CD4-positive, alpha-beta T cell treated with Interleukin-4 for 4 hours (primary cell): ENCODE results near the gene INVS.
"Not testable (repeated sequence)": the region's sequence is repeated elsewhere in the genome, so short reads cannot be mapped to it uniquely, and the experiment has no call there.

Source experiments
- DNase-seq: peaks from one replicate; pipeline ENCODE4 v3.0.0-alpha.2; 2020

The INVS gene, protein sequence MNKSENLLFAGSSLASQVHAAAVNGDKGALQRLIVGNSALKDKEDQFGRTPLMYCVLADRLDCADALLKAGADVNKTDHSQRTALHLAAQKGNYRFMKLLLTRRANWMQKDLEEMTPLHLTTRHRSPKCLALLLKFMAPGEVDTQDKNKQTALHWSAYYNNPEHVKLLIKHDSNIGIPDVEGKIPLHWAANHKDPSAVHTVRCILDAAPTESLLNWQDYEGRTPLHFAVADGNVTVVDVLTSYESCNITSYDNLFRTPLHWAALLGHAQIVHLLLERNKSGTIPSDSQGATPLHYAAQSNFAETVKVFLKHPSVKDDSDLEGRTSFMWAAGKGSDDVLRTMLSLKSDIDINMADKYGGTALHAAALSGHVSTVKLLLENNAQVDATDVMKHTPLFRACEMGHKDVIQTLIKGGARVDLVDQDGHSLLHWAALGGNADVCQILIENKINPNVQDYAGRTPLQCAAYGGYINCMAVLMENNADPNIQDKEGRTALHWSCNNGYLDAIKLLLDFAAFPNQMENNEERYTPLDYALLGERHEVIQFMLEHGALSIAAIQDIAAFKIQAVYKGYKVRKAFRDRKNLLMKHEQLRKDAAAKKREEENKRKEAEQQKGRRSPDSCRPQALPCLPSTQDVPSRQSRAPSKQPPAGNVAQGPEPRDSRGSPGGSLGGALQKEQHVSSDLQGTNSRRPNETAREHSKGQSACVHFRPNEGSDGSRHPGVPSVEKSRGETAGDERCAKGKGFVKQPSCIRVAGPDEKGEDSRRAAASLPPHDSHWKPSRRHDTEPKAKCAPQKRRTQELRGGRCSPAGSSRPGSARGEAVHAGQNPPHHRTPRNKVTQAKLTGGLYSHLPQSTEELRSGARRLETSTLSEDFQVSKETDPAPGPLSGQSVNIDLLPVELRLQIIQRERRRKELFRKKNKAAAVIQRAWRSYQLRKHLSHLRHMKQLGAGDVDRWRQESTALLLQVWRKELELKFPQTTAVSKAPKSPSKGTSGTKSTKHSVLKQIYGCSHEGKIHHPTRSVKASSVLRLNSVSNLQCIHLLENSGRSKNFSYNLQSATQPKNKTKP

DNA sequence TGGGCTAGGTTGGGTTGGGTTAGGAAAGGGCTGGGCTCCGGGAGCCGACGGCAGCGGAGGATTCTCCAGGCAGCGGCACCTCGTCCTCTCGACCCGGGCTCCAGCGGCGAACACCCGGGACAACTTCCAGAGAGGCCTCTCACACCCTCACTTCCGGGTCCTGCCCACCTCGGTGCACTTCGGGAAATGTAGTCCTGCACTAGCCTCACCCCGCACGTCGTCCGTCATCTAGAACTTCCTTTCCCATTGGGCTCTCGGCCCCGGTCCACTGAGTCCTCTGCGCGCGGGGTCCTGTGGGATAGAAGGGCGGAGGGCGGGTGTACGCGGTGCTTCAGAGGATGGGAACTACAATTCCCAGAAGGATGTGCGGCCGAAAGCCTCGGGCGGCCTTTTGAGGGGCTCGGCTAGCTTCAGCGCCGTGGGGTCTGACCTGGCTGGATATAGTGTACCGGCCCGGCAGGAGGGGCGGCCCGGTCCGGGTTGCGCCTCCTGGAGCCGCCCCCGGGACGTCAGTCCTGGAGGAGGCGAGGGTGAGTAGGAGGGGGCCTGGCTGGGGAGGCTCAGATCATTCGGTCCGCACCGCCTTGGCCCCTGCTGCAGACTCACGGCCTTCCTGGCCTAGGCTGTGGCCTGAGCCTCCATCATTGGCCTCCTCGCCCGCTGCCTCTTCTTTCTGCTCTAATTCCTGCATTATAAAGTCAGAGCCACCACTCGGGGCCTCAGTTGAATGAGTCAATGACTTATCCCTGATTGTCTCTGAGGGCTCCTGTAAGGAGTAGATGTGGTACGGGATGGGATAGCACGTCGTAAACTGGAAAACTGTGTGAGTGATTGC, at the start of gene INVS, which contains the start of gene ERP44:
Gene INVS, plus strand, starts transcription at position 357 of the 835 bp plus-strand sequence. CDS start 5,279 bp downstream, outside the sequence.
Gene ERP44, minus strand, starts transcription at position 114 of the 835 bp plus-strand sequence. CDS start 160 bp downstream, outside the sequence.
- DNase-seq: peak; percentile 98

DNA sequence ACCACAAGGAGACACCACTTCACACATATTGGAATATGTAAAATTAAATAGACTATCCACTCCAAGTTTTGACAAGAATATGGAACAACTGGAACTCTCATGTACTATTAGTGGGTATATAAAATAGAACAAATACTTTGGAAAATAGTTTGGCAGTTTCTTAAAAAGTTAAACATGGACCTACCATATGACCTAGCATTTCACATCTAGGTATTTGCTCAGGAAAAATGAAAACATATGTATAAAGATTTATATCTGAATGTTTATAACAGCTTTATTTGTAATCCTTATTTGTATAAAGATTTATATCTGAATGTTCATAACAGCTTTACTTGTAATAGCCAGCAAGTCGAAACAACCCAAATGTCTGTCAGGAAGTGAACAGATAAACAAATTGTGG, 49.5 kb upstream of the INVS start:
- no peak for DNase-seq

DNA sequence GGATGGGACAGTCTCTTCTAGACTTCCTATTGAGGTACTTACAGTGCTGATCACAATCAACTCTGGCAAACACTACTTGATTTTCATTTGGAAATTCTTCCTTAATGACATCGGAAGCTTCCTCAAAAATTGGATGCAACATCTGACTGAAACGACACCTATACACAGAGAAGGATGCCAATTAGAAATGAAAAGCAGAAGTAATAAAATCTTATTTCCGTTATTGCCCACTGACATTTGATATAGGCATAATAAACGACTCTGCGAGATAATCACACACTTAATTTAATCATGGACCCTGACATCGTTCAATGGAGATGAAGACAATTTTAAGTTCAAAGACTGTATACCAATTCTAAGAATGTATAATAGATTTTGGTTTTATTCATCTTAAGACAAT, 46.7 kb upstream of the INVS start:
- DNase-seq: no peak

DNA sequence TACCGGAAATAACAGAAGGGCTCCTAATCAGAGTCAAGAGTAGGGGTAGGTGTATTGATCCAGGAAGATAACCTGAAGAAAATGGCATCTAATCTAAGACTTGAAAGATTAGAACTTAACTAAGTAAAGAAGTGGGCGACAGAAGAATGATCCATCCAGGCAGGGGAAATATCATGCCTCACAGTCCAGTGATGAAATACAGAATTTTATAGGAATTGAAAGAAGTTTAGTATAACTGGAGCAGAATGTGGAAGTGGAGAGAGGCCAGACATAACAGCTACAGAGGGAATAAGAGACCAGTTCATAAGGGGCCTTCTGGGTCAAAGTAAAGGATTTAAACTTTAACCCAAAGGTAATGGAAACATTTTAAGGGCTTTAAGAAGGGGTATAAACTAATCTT, 42.5 kb upstream of the INVS start:
- no peak for DNase-seq

DNA sequence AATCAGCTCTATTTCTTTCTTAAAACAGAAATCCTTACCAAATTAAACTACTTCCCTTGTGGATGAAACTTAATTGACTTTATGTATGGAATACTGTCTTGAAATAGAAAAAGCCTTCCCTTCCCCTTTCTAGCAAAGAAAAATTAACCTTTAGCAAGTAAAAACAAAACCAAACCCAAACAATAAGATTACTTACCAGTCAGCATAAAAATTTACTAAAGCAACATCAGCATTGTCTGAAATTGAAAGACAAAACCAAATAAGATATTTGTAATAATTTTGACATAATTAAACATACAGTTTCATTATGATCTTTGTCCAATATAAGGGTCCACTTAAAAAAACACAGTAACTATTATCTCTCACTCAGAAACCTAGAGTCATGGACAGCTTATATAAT, 41.4 kb upstream of the INVS start:
- no peak for DNase-seq

DNA sequence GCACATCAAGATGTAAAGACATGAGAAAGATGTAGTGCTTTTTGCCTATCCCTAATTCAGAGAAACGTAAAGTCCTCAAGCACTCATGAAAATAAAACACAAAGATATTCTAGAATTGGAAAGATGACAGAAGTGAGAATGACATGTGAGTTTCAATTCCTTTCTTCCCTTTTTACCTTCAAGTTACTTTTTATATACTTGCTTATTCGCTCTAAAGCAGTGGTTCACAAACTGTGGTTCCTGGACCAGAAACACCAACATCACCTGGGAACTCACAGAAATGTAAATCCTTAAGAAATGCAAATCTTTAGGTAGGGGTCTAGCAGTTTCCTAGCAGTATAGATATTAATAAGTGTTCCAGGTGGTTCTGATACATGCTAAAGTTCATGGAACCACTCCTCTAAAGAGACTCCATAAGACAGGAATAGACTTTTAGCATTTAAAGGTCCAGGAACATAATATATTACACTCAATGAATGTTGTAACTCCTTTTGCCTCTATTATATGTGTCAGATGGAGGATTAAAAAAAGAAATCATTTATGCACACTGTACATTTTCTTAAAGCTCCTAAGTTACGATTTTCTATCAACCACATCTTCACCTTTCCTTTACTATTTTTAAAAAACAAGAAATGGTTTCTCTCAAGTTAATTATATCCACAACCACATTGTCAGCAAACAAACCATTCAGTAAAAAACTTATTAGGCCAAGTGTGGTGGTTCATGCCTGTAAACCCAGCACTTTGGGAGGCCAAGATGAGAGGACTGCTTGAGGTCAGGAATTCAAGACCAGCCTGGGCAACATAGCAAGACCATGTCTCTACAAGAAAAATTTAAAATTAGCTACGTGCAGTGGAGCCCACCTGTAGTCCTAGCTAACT, 40.1 kb upstream of the INVS start:
- no peak for DNase-seq

DNA sequence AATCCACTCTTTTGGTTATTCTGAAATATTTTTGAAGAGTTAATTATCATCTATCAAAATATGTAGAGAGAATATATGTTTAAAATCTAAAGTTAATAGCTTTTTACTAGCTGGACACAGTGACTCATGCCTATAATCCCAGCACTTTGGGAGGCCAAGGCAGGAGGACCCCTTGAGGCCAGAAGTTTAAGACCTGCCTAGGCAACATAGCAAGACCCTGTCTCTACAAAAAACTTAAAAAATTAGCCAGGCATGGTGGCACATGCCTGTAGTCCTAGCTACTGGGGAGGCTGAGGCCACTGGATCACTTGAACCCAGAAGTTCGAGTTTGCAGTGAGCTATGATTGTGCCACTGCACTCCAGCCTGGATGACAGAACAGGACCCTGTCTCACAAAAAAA, 36.4 kb upstream of the INVS start:
- not testable (repeated sequence) for DNase-seq

DNA sequence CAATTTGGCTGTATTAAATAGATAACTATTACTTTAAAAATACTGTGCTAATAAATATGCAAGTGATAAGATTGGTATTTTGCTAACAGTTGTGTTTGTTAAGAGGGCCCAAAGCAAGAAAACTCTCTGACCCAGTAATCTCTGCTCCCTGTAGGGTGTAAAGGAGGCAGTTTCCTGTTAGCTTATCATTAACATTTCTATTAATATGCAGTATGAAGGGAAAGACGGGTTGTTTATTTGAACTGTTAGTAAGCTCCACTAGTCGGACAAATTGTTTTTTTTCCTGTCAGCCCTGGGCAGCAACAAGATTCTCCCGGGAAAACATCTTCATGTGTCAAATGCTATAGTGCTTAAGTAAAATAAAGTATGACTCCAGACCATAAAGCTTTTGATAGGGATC, 35.9 kb upstream of the INVS start:
- DNase-seq: no peak

DNA sequence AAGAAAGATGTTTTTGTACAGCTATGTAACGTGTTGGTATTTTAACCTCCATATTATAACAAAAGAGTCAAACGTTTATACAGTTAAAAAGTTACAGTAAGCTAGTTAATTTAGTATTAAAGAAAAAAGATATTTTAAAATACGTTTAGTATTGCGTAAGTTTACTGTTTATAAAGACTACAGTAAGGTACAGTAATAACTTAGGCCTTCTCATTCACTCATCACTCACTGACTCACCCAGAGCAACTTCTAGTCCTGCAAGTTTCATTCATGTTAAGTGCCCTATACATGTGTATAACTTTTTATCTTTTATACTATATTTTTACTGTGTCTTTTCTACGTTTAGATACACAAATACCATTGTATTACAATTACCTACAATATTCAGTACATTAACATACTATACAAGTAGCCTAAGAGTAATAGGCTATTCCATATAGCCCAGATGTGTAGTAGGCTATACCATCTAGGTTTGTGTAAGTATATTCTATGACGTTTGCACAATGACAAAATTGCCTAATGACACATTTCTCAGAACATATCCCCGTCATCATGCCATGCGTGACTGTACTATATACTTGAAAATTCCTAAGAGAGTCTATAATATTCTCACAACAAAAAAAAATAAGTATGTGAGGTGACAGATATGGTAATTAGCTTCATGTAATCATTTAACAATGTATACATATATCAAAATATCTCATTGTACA, 34.0 kb upstream of the INVS start:
- no peak for DNase-seq

DNA sequence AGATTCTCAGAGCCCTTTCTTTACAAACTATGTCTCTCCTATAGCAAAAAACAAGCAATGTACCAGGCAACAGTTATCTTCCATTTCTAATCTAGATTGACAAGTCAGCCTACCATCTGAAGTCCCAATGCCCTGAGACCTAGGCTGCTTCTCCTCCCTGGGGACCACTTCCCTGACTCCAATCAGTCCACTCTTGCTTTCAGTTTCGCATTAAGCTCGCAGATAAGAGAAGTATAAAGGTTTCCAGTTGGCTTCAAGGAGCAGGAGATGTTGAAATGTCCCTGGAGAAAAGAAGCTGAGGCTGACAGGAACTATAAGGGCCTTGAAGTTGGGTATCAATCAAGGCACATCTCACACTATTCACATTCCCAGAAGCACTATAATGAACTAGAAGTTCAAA, 32.5 kb upstream of the INVS start:
- DNase-seq: no peak

DNA sequence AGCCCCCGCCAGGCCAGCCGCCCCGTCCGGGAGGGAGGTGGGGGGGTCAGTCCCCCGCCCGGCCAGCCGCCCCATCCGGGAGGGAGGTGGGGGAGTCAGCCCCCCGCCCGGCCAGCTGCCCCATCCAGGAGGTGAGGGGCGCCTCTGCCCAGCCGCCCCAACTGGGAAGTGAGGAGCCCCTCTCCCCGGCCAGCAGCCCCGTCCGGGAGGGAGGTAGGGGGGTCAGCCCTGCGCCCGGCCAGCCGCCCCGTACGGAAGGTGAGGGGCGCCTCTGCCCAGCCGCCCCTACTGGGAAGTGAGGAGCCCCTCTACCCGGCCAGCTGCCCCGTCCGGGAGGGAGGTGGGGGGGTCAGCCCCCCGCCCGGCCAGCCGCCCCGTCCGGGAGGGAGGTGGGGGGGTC, 31.1 kb upstream of the INVS start:
- DNase-seq: not testable (repeated sequence)

DNA sequence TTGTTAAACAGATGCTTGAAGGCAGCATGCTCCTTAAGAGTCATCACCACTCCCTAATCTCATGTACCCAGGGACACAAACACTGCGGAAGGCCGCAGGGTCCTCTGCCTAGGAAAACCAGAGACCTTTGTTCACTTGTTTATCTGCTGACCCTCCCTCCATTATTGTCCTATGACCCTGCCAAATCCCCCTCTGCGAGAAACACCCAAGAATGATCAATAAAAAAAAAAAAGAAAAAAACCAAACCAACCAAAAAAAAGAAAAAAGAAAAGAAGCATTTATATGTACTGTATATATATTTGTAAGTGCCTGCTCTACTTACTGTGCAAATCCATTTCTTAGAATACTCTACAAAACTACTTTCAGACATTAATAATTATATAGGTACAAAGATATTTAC, 30.0 kb upstream of the INVS start:
- DNase-seq: not testable (repeated sequence)

DNA sequence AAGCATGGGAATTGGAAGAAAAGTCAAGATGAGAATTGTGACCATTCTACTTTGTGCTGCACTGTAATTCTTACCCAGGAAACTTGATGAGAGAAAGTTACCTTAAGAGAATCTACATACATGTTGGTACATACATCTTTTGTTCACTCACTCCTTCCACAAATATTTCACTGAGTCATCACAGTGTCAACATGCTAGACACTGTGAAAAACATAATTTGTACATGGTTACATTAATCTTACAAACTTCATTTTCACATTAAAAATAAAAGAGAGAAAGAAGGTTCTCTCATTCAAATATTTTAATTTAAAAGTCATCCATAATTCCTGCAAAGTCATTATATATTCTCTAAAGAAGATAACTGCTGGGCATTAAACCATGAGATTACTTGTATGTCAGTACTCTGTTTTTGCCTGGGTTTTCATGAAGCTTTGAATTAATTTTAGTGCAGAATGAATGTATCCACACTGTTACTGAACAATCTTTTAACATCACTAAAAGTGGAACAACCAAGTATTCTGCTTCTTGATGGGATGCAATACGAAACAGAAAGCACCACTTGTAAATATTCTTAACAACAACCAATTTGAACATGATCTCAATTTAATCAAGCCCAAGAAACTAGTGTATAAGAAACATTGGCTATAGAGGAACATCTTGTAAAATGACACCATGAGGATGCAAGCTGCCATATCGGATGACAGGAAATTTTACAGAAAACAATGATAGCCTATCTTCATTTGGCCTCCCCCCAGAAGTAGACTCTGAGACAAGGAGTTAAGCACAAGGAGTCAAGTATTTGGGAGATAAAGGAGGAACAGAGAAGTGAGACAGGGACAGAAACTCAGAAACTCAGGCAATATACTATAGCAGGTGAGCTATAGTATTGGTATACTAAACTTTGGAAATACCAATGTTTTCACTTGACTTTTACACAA, 28.7 kb upstream of the INVS start:
- DNase-seq: no peak

DNA sequence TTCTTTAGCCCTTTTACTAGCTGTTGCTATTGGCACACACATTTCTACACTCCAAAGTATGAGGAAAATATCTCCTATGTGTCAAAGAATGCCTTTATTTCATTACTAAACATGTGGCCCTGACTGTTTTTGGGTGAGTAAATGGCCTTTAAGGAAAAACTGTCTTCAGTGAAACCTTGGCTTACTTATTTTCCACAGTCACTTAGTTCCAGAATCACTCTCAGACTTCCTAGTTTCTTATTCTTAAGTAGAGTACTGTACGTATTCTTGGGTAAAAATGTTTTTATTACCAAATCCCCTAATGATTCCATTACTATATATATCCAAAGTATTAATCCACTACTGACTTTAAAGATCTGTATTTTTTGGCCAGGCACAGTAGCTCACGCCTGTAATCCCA, 27.8 kb upstream of the INVS start:
- no peak for DNase-seq

DNA sequence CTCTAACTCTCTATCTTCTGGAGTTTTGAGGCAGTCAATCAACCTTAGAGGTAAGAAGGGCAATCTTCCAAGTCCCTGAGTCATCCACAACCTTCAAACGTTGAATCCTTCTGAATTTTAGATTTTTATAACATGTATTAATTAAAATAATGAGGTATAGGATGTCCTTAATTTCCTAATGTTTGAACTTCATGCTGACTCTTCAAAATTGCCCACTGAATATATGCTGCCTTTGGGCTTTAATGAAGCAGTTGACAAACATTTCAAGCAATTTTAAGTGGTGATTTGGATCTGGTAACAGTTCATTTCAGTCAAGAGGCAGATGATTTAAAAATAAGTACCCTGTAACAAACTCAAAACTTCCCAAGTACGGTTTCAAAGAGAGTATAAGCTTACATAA, 26.2 kb upstream of the INVS start:
- DNase-seq: no peak

DNA sequence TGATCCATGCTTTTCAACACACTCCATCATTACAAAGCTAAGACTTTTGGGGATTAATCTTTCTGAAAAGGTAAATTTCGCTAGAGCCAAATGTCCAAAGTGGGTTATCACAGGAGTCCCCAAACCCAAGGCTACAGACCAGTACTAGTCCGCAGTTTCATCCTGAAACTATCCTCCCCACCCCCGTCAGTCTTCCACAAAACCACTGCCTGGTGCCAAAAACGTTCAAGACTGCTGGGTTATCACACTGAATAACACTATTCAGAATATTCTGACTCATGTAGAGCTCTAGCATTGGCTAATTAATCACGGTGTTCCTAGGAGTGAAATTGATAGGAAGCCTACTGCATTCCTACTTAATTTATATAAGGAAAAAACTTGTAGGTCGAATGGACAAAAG, 24.9 kb upstream of the INVS start:
- DNase-seq: no peak

DNA sequence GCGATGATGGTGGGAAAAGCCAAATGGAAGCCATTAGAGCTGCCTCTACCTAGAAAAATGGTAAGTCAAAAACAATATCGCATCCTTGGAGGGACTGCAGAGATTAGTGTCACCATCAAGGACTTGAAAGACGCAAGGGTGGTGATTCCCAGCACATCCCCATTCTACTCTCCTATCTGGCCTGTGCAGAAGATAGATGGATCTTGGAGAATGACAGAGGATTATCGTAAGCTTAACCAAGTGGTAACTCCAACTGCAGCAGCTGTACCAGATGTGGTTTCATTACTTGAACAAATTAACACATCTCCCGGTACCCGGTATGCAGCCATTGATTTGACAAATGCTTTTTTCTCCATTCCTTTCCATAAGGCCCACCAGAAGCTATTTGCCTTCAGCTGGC, 24.1 kb upstream of the INVS start:
- DNase-seq: no peak

DNA sequence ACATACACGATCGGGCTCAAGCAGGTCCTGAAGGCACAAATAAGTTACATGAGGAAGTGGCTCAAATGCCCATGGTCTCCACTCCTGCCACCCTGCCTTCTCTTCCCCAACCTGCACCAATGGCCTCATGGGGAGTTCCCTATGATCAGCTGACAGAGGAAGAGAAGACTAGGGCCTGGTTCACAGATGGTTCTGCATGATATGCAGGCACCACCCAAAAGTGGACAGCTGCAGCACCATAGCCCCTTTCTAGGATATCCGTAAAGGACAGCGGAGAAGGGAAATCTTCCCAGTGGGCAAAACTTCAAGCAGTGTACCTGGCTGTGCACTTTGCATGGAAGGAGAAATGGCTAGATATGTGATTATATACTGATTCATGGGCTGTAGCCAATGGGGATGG, 22.8 kb upstream of the INVS start:
- DNase-seq: not testable (repeated sequence)

DNA sequence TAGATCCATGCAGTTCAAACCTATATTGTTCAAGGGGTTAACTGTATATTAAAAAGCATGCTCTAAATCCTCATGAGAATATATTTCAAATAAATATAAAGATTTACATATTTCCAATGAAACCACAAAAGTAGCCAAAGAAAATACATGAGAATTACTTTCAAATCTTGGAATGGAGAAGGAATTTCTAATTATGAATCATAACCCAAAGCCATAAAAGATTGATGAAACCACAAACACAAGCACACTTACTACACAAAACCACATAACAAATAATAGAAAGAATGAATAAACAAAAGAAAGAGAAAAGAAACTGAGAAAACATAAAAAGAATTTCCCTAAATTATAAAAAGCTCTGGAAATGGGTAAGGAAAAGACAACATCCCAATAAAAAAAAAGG, 16.3 kb upstream of the INVS start:
- DNase-seq: no peak
